Measurements from ENCODE around the gene PRELID2.

GRCh38 chr5:145812877-145813276 is 22.3 kb downstream of the PRELID2 start:
- TF ChIP-seq POLR2A (IDR thresholded peaks at IDR 0.05; ENCODE audit: low read length) = no peak
- no peak for TF ChIP-seq GATA1 (IDR thresholded peaks at IDR 0.05; ENCODE audit: low read depth, low read length)

Measured in erythroblast (primary cell).